Ureter (tissue), 1 donor: ENCODE data around the gene RCL1. TPM values are rescaled to one million over a fixed set of nuclear protein-coding genes. Genes with fewer than 3 reads are reported as not detected.
"Not testable (repeated sequence)": the region's sequence is repeated elsewhere in the genome, so short reads cannot be mapped to it uniquely, and the experiment has no call there.

Experiments
- DNase-seq: peaks from one replicate; pipeline ENCODE4 v3.0.0-alpha.2; 2020; ENCODE audit warnings: low spot score
- total RNA-seq: library from RNA; stranded (reverse); gene quantifications from one replicate; pipeline ENCODE4 v1.2.4, GENCODE V29; 2023
- donor health status: DM: yes; HTN: yes; CAD: no.

Gene RCL1, protein sequence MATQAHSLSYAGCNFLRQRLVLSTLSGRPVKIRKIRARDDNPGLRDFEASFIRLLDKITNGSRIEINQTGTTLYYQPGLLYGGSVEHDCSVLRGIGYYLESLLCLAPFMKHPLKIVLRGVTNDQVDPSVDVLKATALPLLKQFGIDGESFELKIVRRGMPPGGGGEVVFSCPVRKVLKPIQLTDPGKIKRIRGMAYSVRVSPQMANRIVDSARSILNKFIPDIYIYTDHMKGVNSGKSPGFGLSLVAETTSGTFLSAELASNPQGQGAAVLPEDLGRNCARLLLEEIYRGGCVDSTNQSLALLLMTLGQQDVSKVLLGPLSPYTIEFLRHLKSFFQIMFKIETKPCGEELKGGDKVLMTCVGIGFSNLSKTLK
- 35.1 TPM for total RNA-seq

DNA sequence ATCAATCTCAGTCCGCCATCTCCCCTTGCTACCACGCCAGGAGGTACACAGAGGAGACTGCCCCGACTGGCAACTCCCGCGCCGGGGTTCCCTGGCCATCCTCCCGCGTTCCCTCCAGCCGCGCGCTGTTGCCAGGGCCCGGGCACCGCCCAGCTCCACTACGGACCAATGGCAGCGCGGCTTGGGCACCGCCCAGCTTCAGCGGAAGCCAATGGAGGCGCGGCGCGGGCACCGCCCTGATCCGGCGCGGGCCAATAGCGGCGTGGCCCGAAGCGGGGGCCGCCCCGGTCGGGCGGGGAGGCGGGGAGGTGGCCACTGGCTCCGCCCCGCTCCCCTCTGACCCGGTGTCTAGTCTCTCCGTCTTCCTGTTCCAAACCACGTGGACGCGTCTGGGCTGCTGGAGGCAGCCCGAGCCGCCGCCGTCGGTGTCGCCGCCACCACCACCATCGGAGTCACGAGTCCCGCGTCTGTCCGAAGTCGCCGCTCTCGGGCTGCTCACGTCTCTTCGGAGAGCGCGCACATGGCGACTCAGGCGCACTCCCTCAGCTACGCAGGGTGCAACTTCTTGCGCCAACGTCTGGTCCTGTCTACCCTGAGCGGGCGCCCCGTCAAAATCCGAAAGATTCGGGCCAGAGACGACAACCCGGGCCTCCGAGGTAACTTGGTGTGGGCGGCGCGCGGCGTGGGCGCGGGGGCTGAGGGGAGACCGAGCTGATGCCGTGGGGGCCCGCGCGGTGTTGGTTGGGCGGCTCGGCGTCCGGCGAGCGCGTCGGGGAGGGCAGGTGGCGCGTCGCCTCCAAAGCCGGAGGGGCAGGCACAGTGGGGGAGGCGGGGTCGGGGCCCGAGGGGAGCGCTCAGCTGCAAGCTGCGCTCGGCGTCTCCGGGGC lies at the start of gene RCL1:
Gene RCL1 (plus strand): TSS at position 373 of the 887 bp plus-strand sequence. CDS start 148 bp downstream, at position 521.
- peak; percentile 96 for DNase-seq

DNA sequence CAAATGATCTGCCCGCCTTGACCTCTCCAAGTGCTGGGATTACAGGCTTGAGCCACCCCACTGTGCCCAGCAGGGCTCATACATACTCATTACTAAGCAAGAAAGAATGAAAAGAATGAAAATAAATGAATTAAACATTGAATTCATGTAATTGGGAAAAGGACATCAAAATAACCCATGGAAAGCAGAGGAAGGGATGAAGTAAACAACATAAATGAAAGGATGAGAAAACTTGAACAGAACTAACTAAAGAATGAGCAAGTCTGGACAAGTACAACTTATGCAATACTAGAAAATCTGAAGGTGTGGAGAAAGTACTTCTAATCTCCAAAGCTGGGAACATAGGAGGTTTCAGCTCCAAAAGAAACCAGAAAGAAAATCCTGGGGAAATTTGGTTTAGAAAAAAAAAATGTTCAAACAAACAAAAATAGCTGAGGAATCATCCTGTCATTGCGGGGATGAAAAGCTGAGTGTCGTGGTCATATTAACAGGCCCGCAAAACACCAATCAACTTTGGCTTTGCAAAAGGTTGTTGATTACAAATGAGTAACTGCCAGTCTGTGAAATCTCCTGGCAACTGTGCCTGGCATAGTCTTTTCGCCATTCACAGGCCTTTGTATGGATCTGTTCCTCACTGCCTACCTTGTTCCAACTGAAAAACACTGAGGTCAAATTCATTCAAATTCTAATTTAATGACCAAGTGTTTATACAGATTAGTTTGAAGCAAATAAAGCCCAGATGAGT lies 49.4 kb upstream of the RCL1 start:
- no peak for DNase-seq

DNA sequence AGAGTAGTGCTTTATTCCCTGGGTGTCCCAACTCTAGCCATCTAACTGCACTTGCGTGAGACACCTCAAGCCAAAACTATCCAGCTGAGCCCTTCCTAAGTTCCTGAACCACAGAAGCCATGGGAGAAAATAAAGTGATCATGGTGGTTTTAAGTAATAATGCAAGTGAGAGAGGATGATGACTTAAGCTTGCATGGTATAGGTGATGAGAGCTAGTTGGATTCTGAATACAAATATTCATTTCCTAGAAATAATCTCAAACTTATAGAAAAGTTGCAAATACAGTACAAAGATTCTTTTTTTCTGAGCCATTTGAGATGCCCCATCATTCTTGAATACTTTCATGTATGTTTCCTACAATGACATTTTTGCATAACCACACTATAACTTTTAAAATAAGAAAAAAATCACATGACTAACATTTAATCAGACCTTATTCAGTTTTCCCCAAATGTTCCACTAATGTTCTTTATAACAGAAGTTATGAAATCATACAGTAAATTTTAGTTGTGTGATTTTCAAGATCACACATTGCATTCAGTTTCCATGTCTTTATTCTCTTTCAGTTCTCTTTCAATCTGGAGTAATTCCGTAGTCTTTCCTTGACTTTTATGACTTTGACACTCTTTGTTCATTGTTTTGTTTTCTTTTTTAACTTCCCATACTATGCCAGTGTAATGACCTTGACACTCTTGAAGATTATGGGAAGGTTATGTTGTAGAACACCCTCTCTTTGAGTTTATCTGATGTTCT lies 46.3 kb upstream of the RCL1 start:
- no peak for DNase-seq

DNA sequence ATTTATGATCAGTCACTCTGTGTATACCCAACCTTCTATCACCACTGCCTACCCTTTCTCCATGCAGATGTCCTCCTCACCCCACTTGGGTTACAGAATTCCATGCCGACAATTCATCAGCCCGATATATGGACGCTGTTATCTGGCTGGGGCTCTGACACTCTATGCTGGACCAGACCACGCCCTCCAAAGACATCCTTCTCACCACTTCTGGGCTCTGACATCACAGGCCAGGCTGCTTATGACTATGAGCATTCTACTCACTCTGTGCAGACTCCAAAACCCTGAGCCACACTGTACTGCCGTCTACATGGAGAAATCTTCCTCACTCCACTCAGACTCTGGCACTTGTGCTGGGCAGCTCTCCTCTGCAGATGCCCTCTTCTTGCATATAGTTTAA lies 44.1 kb upstream of the RCL1 start:
- DNase-seq = no peak

DNA sequence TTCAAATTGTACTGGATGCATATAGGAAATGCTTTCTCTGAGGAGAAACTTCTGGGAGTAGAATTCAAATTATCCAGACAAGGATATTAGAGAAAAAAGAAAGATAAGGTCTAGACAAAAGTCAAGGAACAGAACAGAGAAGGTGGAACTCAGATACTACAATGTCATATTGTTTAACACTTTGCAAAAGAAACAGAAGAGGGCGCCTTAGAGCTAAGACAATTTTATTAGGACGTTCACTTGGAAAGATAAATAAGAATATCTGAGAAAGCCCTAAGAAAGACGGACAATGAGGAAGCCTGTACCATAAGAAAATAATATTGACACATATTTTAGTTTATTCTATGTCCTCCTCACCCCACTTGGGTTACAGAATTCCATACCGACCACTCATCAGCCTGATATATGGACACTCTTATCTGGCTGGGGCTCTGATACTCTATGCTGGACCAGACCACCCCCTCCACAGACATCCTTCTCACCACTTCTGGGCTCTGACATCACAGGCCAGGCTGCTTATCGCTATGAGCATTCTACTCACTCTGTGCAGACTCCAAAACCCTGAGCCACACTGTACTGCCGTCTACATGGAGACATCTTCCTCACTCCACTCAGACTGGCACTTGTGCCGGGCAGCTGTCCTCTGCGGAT lies 42.6 kb upstream of the RCL1 start:
- DNase-seq = no peak

DNA sequence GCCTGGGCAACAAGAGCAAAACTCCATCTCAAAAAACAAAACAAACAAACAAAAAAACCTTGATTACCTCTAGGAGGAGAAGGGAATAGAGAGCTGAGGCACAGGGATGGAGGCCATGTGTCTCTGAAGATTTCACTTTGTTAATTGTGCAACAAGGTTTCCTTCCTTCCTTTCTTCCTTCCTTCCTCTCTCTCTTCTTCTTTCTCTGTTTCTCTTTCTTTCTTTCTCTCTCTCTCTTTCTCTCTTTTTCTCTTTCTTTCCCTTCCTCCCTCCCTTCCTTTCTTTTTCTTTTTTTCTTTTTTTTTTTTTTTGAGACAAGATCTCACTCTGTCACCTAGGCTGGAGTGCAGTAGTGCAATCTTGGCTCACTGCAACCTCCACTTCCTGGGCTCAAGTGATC lies 38.2 kb upstream of the RCL1 start:
- DNase-seq = not testable (repeated sequence)

DNA sequence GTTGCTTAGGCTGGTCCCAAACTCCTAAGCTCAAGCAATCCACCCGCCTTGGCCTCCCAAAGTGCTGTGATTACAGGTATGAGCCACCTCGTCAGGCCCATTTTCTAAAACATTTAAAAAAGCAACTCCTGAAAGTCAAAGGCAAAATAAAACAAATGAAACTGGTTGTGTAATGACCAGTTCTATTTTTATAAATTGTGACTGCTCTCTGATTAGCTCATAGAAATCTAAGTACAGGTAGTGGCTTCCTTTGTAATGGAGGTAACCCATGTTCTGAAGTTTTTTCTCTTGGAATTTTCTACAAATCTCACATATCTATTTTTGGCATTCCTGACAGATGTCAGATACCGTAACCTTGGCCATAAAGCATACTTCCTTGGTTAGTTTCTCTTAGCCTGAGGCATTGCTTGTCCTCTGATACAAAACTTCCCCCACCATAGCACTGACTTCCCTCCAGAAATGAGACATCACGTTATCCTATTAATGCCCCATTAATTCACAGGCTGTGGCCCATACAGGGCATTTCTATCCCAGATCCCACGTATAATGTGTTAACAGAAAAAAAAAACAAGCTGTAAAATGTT lies 37.6 kb upstream of the RCL1 start:
- no peak for DNase-seq

DNA sequence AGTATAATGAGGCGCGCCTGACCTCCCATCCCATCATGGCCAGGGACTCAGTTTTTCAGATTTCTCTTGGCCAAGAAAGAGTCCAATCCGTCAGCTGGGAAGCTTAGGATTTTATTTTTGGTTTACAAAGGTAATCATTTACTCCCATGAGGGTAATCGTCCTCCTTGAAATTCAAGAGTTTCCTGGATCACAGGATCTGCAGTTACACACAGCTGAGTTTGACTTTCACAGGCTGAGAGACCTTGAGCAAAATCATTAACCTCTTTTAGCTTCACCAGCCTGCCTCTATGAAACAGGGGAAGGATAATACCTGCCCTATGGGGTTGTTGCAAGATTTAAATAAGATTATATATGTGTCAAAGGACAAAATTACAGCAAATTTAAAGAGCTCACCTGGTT lies 36.3 kb upstream of the RCL1 start:
- no peak for DNase-seq

DNA sequence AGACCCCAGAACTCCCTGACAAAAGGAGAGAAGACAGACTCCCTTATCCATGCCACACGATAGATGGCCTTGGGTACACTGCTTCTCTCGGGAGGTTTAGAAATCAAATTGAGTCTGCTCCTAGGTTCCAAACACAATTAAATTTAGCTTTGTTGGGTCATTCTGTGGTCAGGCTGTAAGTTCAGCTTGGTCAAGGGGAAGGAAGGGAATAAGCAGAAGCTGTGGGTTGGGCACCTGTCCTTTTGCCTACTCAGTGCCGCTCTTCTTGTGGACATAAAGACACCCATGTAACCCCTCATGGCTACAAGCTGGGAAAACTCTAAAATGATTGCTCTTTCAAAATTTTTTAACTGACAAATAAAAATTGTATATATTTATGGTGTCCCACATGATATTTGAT lies 32.6 kb upstream of the RCL1 start:
- DNase-seq = no peak

DNA sequence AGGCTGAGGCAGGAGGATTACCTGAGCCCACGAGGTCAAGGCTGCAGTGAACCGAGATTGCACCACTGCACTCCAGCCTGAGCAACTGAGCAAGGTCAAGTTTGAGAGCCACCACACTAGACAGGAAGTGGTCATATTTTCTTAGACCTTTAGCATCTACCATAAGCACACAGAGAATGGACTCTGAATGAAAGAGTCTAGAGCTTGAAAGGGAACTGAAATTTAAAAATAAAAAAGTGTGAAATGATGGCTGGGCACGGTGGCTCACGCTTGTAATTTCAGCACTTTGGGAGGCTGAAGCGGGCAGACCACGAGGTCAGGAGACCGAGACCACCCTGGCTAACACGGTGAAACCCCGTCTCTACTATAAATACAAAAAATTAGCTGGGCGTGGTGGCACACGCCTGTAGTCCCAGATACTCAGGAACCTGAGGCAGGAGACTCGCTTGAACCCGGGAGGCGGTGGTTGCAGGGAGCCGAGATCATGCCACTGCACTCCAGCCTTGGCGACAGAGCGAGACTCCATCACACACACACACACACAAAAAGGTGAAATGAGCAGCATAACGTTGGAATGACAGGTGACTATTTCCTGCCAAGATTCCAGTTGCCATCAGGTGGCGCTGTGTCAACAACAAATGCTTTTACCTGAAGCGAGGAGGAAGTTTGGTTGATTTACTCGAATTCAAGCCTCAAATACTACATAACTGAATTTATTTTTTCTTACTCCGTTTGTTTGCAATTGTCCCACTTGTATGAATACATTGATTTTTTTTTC lies 30.4 kb upstream of the RCL1 start:
- DNase-seq = peak; percentile 79

DNA sequence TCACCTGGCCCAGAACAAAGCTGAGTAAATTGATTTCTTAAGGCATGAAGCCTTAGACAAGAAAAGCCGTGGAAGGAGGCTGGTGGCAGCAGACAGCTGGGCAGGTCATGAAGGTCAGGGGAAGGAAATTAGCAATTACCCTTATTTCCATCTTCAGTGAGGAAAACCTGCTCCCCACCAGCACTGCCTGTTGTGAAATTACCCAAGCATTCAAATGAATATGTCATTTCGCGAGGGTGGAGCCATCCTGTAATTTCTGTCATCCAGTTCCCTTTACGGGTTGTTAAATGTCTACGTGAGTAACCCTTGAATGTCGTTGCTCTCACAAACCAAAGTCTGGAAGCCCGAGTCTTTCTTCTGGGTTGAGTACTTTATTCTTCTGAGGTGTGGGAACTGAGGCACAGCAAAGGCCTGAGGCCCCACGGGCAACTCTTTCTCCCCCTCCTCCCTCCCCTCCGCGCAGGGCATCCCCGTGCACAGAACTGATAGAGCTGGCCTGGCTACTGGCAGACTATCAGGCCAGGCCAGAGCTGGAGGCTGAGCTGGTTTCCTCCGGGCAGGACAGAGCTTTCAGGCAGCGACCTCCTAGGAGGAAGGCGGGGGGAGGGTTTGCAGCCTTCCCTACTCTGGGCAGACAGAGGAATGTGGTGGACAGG lies 29.7 kb upstream of the RCL1 start:
- DNase-seq = no peak

DNA sequence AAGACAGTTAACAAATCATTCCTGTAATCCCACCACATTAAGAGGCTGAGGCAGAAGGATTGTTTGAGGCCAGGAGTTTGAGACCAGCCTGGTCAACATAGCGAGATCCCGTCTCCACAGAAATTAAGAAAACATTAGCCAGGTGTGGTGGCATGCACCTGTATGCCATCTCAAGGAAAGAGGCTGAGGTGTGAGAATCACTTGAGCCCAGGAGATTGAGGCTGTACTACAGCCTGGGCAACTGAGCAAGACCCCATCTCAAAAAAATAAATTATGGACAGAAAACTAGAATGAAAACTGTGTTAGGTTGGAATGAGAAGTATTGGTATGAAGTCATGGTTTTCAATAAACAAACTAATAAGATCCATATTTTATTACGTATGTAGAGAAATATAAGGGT lies 28.7 kb upstream of the RCL1 start:
- no peak for DNase-seq

DNA sequence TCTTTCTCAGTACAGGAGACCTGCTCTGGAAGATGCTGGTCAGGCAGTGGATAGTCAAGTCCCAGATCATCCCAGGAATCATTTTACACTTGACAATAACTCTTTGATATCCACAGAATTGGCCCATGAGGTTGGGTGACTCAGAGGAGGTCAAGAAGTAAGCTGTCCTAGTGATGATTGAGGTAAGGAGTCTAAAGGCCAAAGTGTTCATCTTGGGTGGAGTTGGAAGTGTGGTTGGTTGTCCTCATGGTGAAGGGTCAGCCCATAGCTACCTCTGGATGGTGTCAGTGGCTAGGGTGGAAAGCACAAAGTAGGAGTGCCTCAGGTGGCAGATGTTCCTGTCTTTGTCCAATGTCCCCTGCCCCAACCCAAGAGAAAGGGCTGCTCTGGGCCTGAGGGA lies 24.1 kb upstream of the RCL1 start:
- DNase-seq = no peak

DNA sequence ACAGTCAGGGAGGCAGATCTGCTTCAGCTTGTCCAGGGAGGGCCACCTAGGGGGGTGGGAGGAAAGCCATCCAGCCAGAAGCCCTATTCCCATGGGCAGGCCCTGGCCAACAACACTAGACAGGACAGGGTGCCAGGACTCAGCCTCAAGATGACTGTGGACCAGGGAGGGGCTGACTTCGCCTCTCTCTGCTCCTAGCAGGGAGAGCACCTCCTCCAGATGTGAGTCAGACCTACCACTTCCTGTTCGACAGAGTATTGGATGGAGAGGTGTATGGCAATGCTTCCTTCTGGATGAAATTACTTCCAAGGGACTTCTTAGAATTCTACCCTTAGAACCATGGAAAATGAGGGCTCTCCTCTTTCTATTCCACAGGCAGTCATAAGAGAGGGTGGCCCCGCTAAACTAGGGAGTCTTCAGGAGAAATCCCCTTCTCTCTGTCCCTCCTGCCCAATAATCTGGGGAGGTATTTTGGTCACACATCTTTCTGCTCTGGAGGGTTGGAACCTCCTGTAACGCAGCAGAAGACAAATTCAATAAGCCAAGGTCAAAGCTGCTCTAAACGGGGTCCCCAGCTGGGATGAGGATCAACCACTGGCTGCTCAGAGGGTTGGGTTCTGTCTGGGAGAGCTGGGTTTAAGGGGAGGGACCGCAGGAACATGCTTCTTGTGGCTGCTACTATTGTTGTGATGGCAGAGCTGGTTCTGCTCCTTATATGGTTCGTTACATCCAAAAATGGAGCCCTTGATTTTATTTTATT lies 23.2 kb upstream of the RCL1 start:
- DNase-seq = no peak

DNA sequence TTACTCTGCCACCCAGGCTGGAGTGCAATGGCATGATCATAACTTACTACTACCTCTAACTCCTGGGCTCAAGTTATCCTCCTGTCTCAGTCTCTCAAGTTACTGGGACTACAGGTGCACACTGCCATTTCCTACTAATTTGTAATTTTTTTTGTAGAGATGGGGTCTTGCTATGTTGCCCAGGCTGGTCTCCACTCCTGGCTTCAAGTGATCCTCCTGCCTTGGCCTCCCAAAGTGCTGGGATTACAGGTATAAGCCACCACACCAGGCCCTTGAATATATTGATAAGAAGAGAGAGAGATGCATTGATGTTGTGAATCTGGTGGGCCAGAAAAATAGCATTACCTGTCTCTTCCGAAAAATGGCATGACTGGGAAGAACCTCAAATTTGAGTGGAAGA lies 21.0 kb upstream of the RCL1 start:
- no peak for DNase-seq

DNA sequence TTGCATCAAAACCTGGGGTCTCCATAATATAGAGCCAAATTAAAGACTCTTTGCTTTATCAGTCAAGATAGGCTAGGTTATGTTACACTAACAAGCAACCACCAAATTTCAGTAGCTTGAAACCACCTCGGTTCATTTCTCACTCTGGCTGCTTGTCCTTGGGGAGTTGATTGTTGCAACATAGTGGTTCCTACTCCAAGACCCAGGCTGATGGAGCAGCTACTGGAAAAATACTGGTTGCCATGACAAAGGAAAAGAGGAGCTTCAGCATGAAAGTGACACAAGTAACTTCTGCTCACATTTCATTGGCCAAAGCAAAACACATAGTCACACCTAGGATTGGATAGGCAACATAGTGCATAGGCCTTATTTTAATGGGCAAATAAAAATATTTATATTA lies 18.5 kb upstream of the RCL1 start:
- DNase-seq = no peak

DNA sequence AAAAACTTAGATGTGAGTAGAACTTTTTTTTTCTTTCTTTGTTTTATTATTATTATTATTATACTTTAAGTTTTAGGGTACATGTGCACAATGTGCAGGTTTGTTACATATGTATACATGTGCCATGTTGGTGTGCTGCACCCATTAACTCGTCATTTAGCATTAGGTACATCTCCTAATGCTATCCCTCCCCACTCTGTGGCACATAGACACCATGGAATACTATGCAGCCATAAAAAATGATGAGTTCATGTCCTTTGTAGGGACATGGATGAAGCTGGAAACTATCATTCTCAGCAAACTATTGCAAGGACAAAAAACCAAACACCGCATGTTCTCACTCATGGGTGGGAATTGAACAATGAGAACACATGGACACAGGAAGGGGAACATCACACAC lies 17.8 kb upstream of the RCL1 start:
- DNase-seq = not testable (repeated sequence)

DNA sequence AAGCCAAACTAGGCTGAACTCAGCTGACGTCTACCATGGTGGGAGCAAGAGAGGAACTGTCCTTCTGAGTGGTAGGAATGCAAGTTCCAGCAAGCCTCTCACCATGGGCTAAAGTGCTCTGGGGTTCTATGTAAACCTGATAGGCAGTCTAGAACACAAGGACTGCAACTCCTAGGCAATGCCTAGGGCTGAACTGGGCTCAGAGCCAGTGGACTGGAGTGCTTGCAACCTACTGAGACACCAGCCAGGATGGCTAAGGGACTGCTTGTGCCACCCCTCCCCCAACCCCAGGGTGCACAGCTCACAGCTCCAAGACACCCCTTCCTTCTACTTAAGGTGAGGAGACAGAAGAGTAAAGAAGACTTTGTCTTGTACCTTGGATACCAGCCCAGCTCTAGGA lies 12.1 kb upstream of the RCL1 start:
- no peak for DNase-seq

DNA sequence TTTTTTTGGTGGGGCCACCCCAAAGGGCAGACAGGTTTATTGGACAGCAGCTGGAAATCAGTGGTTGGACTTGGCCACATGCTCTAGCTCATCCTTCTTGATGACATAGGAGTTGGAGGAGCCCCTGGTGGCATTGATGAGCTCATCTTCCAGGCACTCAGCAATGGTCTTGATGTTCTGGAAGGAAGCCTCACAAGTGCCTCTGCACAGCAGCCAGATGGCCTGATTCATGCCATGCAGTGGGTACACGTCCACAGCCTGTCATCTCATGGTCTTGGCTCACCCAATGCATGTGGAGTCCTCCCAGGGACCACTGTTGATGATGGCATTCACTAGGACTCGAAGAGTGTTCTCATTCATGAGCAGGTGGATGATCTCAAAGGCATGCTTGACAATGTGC lies 11.3 kb upstream of the RCL1 start:
- no peak for DNase-seq
